ENCODE results near the gene ASTN2.

DNA sequence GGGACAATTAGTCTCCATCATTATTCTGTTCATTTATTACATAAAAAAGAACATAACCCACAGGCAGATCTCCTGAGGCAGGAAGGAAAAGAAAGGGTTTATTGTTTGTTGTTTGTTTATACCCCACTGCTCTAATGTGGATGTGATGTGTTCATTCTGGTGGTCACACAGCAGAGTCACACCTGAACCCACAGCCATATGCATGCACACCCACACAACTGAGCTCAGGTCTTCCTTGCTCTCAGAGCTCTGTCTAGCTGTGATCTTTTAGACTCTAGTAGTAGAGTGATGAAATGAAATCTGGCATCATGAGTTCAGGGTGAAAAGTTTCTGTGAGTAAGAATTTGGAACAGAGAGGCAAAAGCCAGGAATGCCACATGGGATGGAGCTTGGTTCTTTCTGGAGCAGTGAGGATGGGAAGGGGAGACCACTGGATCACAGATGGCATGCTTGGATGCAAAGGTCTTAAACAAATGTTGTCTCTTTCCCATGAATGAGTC, 1034.3 kb downstream of the ASTN2 start:
- no peak for TF ChIP-seq CTCF (IDR thresholded peaks at IDR 0.05)
- no peak for TF ChIP-seq POLR2A (IDR thresholded peaks at IDR 0.05)

Measured in testis (tissue), 2 donors.